Prostate gland (tissue), 2 donors: ENCODE data around the gene SERAC1. TPM values are rescaled to one million over a fixed set of nuclear protein-coding genes. Genes with fewer than 3 reads are reported as not detected.

Experiments used
- DNase-seq: peaks from one replicate; pipeline ENCODE4 v3.0.0-alpha.2; 2019; ENCODE audit warnings: low spot score
- H3K27ac ChIP-seq, 2 donors: fragments of 200-600 bp; sonication (generic); 2 replicates each; pipeline ENCODE4 v1.5.1; 2017 to 2019
- H3K27me3 ChIP-seq: fragments of 200-600 bp; sonication (generic); replicated peaks from 2 replicates; pipeline ENCODE4 v1.5.1; 2019; ENCODE audit not compliant: insufficient read depth
- H3K36me3 ChIP-seq, 2 donors: fragments of 200-600 bp; sonication (generic); 1 replicate in 1 of 2; 2 replicates in 1 of 2; pipeline versions ENCODE4 v1.5.1 to v1.8.1; 2017 to 2019
- H3K4me1 ChIP-seq: fragments of 200-600 bp; sonication (generic); replicated peaks from 2 replicates; pipeline ENCODE4 v1.5.1; 2019
- H3K4me3 ChIP-seq, 2 donors: fragments of 200-600 bp; sonication (generic); 2 replicates each; pipeline ENCODE4 v1.5.1; 2017 to 2019
- H3K9me3 ChIP-seq: fragments of 200-600 bp; sonication (generic); 2 replicates; pipeline ENCODE4 v1.5.1; 2017
- POLR2A ChIP-seq: fragments of 450-650 bp; IDR thresholded peaks from one replicate; pipeline ENCODE4 v1.6.1; 2016; ENCODE audit warnings: antibody characterized with exemption, mild to moderate bottlenecking
- POLR2AphosphoS5 ChIP-seq: sonication (generic); formaldehyde crosslinking; IDR thresholded peaks from one replicate; pipeline ENCODE4 v1.6.1; 2017; ENCODE audit warnings: antibody characterized with exemption
- WGBS: methylation state at CpG from one replicate; pipeline ENCODE4 v1.1.5; 2018; 5-methylcytosine and 5-hydroxymethylcytosine counted together
- intact Hi-C: fragments of 100-400 bp; cut with DNase I; formaldehyde crosslinking; loops from one replicate; pipeline ENCODE4 v1.14.2; 2022
- total RNA-seq, 2 donors: library from RNA; depleted of rRNA; stranded (reverse); fragments of >200 nt; gene quantifications; one replicate each; pipeline ENCODE4 v1.1.0, GENCODE V29; 2016
- TF ChIP-seq, protein P1 (sequence below), 4 experiments: fragments of 200-600 bp in 2 of 4; fragments of 450-650 bp in 2 of 4; sonication (generic) in 2 of 4; IDR thresholded peaks; 1 replicate in 3 of 4; 2 replicates in 1 of 4; pipeline ENCODE4 v1.5.1; 2016 to 2019; ENCODE audit warnings: antibody characterized with exemption in 4 of 4, mild to moderate bottlenecking in 2 of 4, moderate library complexity in 2 of 4

SERAC1 gene
- total RNA-seq, 2 donors from 2014 or later, result 6.5 to 8.2 TPM

DNA sequence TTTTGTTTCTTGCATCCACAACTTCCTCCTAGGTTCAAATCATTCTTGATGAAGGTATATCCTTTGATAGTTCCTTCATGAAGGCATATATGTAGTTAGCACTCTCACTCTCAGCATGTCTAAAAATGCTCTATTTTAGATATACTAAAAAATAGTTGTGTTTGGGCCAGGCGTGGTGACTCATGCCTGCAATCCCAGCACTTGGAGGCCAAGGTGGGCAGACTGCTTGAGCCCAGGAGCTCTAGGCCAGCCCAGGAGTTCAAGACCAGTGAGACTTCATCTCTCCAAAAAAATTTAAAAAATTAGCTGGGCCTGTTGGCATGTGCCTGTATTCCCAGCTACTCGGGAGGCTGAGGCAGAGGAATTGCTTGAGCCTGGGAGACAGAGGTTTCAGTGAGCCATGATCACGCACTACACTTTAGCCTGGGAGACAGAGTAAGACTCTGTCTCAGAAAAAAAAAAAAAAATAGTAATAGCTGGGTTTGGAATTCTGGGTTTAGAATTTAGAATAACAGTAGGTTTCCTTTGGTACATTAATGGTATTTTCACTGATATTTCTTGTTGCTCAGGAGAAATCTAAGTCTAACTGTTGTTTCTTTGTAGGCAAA, 7.0 kb downstream of the SERAC1 start:
- Histone ChIP-seq H3K27ac (no peak overlapping the region), H3K36me3 (no peaks in the 10 kb centered on the region), H3K4me3 (no peak overlapping the region), H3K27me3 (no peaks in the 10 kb centered on the region), H3K9me3 (no peaks in the 10 kb centered on the region), H3K4me1 (no peaks in the 10 kb centered on the region)
- DNase-seq, result no peak
- TF ChIP-seq POLR2AphosphoS5 (no peak), POLR2A (no peak)
- TF ChIP-seq, protein P1, sequence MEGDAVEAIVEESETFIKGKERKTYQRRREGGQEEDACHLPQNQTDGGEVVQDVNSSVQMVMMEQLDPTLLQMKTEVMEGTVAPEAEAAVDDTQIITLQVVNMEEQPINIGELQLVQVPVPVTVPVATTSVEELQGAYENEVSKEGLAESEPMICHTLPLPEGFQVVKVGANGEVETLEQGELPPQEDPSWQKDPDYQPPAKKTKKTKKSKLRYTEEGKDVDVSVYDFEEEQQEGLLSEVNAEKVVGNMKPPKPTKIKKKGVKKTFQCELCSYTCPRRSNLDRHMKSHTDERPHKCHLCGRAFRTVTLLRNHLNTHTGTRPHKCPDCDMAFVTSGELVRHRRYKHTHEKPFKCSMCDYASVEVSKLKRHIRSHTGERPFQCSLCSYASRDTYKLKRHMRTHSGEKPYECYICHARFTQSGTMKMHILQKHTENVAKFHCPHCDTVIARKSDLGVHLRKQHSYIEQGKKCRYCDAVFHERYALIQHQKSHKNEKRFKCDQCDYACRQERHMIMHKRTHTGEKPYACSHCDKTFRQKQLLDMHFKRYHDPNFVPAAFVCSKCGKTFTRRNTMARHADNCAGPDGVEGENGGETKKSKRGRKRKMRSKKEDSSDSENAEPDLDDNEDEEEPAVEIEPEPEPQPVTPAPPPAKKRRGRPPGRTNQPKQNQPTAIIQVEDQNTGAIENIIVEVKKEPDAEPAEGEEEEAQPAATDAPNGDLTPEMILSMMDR (IDR thresholded peaks at IDR 0.05), result no peak
- WGBS, result 95% methylated on average over 3 of the region's 3 CpGs
- intact Hi-C loops, result no loop called here

DNA sequence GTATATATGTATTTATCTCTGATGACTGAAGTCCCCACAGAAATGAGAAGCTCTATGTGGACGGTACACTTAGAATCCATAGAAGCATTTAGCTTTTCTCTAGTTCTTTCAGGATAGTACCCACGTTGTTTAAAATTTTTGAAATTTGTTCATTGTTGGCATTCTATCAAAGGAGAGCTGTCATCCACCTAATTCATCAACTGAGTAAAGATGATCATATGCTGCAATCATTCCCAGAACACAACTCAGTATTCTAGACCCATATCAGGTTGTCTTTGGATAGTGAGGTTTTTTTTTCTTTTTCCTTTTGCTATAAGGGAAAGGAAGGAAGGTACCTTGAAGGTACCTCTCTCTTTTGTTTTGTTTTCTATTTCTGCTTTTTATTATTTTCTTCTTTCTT, 9.3 kb downstream of the SERAC1 start:
- no peak overlapping the region for H3K27ac ChIP-seq
- intact Hi-C loops, result no loop called here
- DNase-seq, result no peak

DNA sequence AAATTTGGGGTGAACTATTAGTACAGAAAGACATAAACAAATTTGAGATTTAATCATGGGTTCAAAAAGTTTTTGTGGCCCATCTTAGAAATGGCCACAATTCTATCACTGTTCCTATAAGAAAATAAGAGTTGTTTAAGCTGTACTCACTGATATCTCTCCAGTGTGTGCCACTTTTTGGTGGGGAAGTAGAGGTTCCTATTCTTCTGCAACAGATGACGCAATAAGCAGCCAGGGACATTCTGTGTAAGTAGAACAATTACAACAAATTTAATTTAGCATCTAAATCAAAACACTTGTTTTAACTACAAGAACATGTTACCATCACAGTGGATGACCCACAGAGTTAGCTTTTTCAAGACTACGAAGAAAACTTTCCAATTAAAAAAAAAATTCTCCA, 9.9 kb downstream of the SERAC1 start:
- H3K4me3 ChIP-seq, result no peak overlapping the region
- H3K27ac ChIP-seq, result no peak overlapping the region
- no peaks in the 10 kb centered on the region for H3K36me3 ChIP-seq
- intact Hi-C loops, result no loop called here
- TF ChIP-seq, protein P1 (IDR thresholded peaks at IDR 0.05), result no peak
- no peak for TF ChIP-seq POLR2AphosphoS5
- TF ChIP-seq POLR2A, result no peak
- no peaks in the 10 kb centered on the region for H3K9me3 ChIP-seq
- no peaks in the 10 kb centered on the region for H3K4me1 ChIP-seq
- DNase-seq, result no peak
- WGBS, result 73% methylated on average over 2 of the region's 2 CpGs
- no peaks in the 10 kb centered on the region for H3K27me3 ChIP-seq

More for the DNA sequence above, 9.3 kb downstream of the SERAC1 start:
- H3K27me3 ChIP-seq, result no peaks in the 10 kb centered on the region
- TF ChIP-seq, protein P1 (IDR thresholded peaks at IDR 0.05), result no peak
- TF ChIP-seq POLR2A (no peak), POLR2AphosphoS5 (no peak)
- WGBS, result 61% methylated on average over 2 of the region's 2 CpGs
- H3K36me3 ChIP-seq, result no peaks in the 10 kb centered on the region
- no peaks in the 10 kb centered on the region for H3K9me3 ChIP-seq
- no peaks in the 10 kb centered on the region for H3K4me1 ChIP-seq
- H3K4me3 ChIP-seq, result no peak overlapping the region

DNA sequence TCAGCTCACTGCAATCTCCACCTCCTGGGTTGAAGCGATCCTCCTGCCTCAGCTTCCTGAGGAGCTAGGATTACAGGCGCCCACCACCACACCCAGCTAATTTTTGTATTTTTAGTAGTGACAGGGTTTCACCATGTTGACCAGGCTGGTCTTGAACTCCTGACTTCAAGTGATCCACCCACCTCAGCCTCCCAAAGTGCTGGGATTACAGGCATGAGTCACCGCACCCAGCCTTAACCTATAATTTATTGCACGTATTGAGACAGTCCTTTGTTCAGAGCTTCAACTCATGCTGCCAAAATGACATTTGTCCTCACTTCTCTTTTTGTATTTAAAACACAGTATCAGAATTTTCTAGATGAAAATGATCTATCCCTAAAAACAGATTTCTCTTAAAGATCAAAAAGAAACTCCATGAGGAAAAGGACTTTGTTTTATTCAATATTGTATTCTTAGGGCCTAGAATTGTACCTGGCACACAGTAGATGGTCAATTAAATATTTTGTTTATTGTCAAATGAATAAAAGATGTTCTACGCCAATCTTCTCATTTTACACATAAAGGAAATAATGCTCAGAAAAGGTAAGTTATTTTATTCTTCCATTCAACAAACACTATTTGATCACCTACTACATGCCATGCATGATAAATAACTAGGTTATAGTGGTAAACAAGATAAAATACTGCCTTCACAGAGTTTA, 10.8 kb downstream of the SERAC1 start:
- H3K36me3 ChIP-seq, result no peaks in the 10 kb centered on the region
- no peak overlapping the region for H3K27ac ChIP-seq
- TF ChIP-seq POLR2A (no peak), POLR2AphosphoS5 (no peak)
- TF ChIP-seq, protein P1 (IDR thresholded peaks at IDR 0.05), result no peak
- no peak overlapping the region for H3K4me3 ChIP-seq
- H3K27me3 ChIP-seq, result no peaks in the 10 kb centered on the region
- no peak for DNase-seq
- H3K9me3 ChIP-seq, result no peaks in the 10 kb centered on the region
- H3K4me1 ChIP-seq, result no peaks in the 10 kb centered on the region
- intact Hi-C loops, result no loop called here
- 96% methylated on average over 5 of the region's 5 CpGs for WGBS

DNA sequence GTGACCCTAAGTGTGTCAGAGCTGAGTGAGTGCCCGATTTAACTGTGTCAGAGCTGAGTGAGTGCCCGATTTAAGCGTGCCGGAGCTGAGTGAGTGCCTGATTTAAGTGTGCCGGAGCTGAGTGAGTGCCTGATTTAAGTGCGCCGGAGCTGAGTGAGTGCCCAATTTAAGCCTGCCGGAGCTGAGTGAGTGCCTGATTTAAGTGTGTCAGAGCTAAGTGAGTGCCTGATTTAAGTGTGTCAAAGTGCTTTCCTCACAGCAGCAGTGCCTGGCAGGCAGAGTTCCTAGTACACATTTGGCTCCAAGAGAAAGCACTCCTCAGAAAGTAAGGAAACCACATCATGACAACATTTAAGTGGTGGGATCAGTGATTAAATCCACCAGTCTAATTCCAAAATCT, 13.2 kb downstream of the SERAC1 start:
- DNase-seq, result no peak
- Histone ChIP-seq H3K27ac (no peak overlapping the region), H3K27me3 (no peaks in the 10 kb centered on the region), H3K4me3 (no peak overlapping the region), H3K9me3 (no peaks in the 10 kb centered on the region), H3K4me1 (no peaks in the 10 kb centered on the region), H3K36me3 (no peaks in the 10 kb centered on the region)
- TF ChIP-seq POLR2A (no peak), POLR2AphosphoS5 (no peak)
- TF ChIP-seq, protein P1 (IDR thresholded peaks at IDR 0.05), result no peak
- 93% methylated on average over 8 of the region's 8 CpGs for WGBS
- intact Hi-C loops, result no loop called here
